Measurements from ENCODE around the gene PCSK6. TPM values are rescaled to one million over a fixed set of nuclear protein-coding genes. Genes with fewer than 3 reads are reported as not detected.

Gene PCSK6
- total RNA-seq, 1 experiment from 2014 or later = 3.7 TPM

DNA sequence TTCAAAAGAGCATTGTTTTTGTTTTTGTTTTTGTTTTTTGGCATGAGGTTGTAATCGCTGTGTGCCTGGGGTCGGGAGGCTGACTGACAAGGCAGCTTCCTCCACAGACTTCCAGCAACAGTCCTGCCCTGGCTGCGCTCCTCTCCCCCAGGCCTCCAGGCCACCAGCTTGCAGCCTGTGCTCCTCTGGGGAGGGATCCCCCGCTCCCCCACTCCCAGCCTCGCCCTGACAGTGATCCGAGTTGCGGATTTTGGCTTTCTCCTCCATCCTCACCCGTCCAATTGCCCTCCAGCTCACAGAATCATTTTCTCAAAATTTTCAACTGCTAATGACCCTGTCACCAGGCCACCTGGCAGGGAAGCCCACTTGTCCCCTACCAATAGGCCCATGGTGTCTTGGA, 36.5 kb upstream of the PCSK6 start:
- no TSS peak for BruUV-seq (replicated peaks)
- intact Hi-C loops (cut with micrococcal nuclease) = no loop called here

DNA sequence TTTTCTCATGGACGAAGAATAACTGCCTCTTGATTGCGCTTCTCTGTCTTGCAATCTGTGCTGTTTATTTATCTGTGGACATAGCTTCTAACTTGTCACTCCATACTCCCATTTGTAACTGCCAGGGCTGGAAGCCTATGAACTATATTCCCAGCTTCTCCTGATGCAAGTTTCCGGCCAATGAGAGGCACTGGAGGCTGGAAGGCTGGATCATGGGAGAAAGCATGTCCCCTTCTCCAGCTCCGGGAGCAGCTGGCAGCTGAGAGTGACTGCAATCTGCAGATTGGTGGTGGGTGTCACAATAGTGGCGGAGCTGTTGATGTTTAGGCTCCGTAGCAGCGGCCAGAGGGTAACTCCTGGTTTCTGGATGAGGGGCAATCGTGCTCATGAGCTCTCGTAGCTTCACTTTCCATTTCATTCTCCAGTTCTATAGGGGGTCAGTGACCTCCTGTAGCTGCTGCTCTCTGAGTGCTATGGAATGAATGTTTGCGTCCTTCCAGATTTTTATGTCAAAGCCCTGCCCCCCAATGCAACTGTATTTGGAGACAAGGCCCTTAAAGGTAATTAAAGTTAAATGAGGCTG, 35.7 kb upstream of the PCSK6 start:
- no peaks in the 10 kb centered on the region for H3F3A ChIP-seq (ENCODE audit: low read length, unreplicated experiment)
- no peaks in the 10 kb centered on the region for H3K79me2 ChIP-seq (ENCODE audit: low read length)
- no peaks in the 10 kb centered on the region for H4K20me1 ChIP-seq (ENCODE audit: low read length)
- intact Hi-C loops (cut with micrococcal nuclease) = no loop called here
- peaks cover 40% of the 10 kb centered on the region; the same call in 1 of the 2 replicates for H3K27me3 ChIP-seq (ENCODE audit: low read length)
- no peak overlapping the region for H3K4me3 ChIP-seq (ENCODE audit: low read length)
- H3K9me2 ChIP-seq (replicated peaks; ENCODE audit: low read length) = no peaks in the 10 kb centered on the region
- DNase-seq (no peak), ATAC-seq (no peak)
- no peak overlapping the region for H2AFZ ChIP-seq (ENCODE audit: low read length)
- H3K4me2 ChIP-seq (ENCODE audit: low read length) = no peak overlapping the region
- H3K36me3 ChIP-seq (ENCODE audit: low read depth, low read length) = no peaks in the 10 kb centered on the region
- H3K9ac ChIP-seq (ENCODE audit: low read length) = no peak overlapping the region
- no peaks in the 10 kb centered on the region; the same call in 1 of the 2 replicates for H3K4me1 ChIP-seq (ENCODE audit: insufficient read depth, low read length)
- CTCF ChIA-PET = no interaction called here
- no peak overlapping the region for H3K27ac ChIP-seq (ENCODE audit: low read length)
- POLR2A ChIA-PET (ENCODE audit: unreplicated experiment) = interaction anchor here (0.7 kb wide), 1 partner anchor 283 kb away, joined by 3 read pairs; no protein-coding TSS in a partner anchor
- TF ChIP-seq EZH2phosphoT487 (IDR thresholded peaks at IDR 0.05; ENCODE audit: borderline replicate concordance, low read length) (no peak), EZH2 (IDR thresholded peaks at IDR 0.05; ENCODE audit: low read length, unreplicated experiment) (no peak)
- TF ChIP-seq, protein P1, sequence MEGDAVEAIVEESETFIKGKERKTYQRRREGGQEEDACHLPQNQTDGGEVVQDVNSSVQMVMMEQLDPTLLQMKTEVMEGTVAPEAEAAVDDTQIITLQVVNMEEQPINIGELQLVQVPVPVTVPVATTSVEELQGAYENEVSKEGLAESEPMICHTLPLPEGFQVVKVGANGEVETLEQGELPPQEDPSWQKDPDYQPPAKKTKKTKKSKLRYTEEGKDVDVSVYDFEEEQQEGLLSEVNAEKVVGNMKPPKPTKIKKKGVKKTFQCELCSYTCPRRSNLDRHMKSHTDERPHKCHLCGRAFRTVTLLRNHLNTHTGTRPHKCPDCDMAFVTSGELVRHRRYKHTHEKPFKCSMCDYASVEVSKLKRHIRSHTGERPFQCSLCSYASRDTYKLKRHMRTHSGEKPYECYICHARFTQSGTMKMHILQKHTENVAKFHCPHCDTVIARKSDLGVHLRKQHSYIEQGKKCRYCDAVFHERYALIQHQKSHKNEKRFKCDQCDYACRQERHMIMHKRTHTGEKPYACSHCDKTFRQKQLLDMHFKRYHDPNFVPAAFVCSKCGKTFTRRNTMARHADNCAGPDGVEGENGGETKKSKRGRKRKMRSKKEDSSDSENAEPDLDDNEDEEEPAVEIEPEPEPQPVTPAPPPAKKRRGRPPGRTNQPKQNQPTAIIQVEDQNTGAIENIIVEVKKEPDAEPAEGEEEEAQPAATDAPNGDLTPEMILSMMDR (conservative IDR thresholded peaks at IDR 0.05; ENCODE audit: low read depth, low read length) = no peak
- H3K9me3 ChIP-seq (ENCODE audit: low read length) = no peaks in the 10 kb centered on the region
- BruUV-seq (replicated peaks) = no TSS peak

More for the DNA sequence above, 36.5 kb upstream of the PCSK6 start:
- H3F3A ChIP-seq (ENCODE audit: low read length, unreplicated experiment) = no peaks in the 10 kb centered on the region
- H3K27me3 ChIP-seq (ENCODE audit: low read length) = peaks cover 32% of the 10 kb centered on the region; the same call in 1 of the 2 replicates
- H3K9me2 ChIP-seq (replicated peaks; ENCODE audit: low read length) = no peaks in the 10 kb centered on the region
- H3K4me3 ChIP-seq (ENCODE audit: low read length) = no peak overlapping the region
- H2AFZ ChIP-seq (ENCODE audit: low read length) = no peak overlapping the region
- no peaks in the 10 kb centered on the region for H4K20me1 ChIP-seq (ENCODE audit: low read length)
- ATAC-seq (no peak), DNase-seq (no peak)
- H3K9ac ChIP-seq (ENCODE audit: low read length) = no peak overlapping the region
- no peak for TF ChIP-seq EZH2phosphoT487 (IDR thresholded peaks at IDR 0.05; ENCODE audit: borderline replicate concordance, low read length)
- no peak for TF ChIP-seq EZH2 (IDR thresholded peaks at IDR 0.05; ENCODE audit: low read length, unreplicated experiment)
- TF ChIP-seq, protein P1 (conservative IDR thresholded peaks at IDR 0.05; ENCODE audit: low read depth, low read length) = no peak
- no peaks in the 10 kb centered on the region for H3K36me3 ChIP-seq (ENCODE audit: low read depth, low read length)
- no peak overlapping the region for H3K27ac ChIP-seq (ENCODE audit: low read length)
- ChIA-PET POLR2A (ENCODE audit: unreplicated experiment) (no interaction called here), CTCF (no interaction called here)
- no peak overlapping the region for H3K4me2 ChIP-seq (ENCODE audit: low read length)
- H3K4me1 ChIP-seq (ENCODE audit: insufficient read depth, low read length) = peaks cover 4% of the 10 kb centered on the region; the same call in 1 of the 2 replicates
- H3K79me2 ChIP-seq (ENCODE audit: low read length) = no peaks in the 10 kb centered on the region
- H3K9me3 ChIP-seq (ENCODE audit: low read length) = no peaks in the 10 kb centered on the region

DNA sequence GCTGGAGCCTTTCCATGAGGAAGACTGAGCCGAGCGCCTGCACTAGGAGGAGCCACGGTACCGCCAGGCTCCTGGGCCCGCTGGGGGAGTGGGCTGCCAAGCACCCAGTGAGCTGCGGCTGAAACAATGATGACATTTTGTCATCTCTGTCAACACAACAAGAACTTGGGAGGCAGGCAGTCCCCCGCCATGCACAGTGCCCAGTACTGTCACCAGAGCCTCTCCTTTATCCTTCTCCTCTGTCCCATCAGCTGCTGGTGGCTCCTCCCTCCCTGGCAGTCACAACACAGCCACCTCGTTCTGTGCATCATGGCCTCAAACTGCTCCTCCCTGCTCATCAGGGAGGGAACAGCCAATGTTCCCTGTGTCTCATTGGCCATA, 34.0 kb upstream of the PCSK6 start:
- no peak overlapping the region for H3K4me2 ChIP-seq (ENCODE audit: low read length)
- BruUV-seq (replicated peaks) = no TSS peak
- H3K4me1 ChIP-seq (ENCODE audit: insufficient read depth, low read length) = no peaks in the 10 kb centered on the region
- no peak overlapping the region for H2AFZ ChIP-seq (ENCODE audit: low read length)
- CTCF ChIA-PET = no interaction called here
- no peak overlapping the region for H3K27ac ChIP-seq (ENCODE audit: low read length)
- no peaks in the 10 kb centered on the region for H3K79me2 ChIP-seq (ENCODE audit: low read length)
- ATAC-seq (no peak), DNase-seq (no peak)
- H3K9me3 ChIP-seq (ENCODE audit: low read length) = no peaks in the 10 kb centered on the region
- no peaks in the 10 kb centered on the region for H4K20me1 ChIP-seq (ENCODE audit: low read length)
- POLR2A ChIA-PET (ENCODE audit: unreplicated experiment) = no interaction called here
- intact Hi-C loops (cut with micrococcal nuclease) = no loop called here
- H3F3A ChIP-seq (ENCODE audit: low read length, unreplicated experiment) = no peaks in the 10 kb centered on the region
- TF ChIP-seq EZH2 (IDR thresholded peaks at IDR 0.05; ENCODE audit: low read length, unreplicated experiment) = no peak
- no peak for TF ChIP-seq EZH2phosphoT487 (IDR thresholded peaks at IDR 0.05; ENCODE audit: borderline replicate concordance, low read length)
- TF ChIP-seq, protein P1 (conservative IDR thresholded peaks at IDR 0.05; ENCODE audit: low read depth, low read length) = no peak
- no peak overlapping the region for H3K4me3 ChIP-seq (ENCODE audit: low read length)
- peaks cover 54% of the 10 kb centered on the region for H3K27me3 ChIP-seq (ENCODE audit: low read length)
- no peak overlapping the region for H3K9ac ChIP-seq (ENCODE audit: low read length)
- no peaks in the 10 kb centered on the region for H3K9me2 ChIP-seq (replicated peaks; ENCODE audit: low read length)
- no peaks in the 10 kb centered on the region for H3K36me3 ChIP-seq (ENCODE audit: low read depth, low read length)

All from PC-3 (cell line).